B cell (primary cell): ENCODE data around the gene ATAD2B.

Experiments used
- EZH2 ChIP-seq: IDR thresholded peaks from 2 replicates; pipeline ENCODE4 v1.6.1; 2012; ENCODE audit warnings: borderline replicate concordance, low read depth, mild to moderate bottlenecking, moderate library complexity, low read length; ENCODE audit not compliant: insufficient read depth, poor library complexity, severe bottlenecking
- TF ChIP-seq, protein P1 (sequence below): fragments of 200-600 bp; IDR thresholded peaks from one replicate; pipeline ENCODE4 v1.8.0; 2022; ENCODE audit warnings: antibody characterized with exemption, mild to moderate bottlenecking

- TF ChIP-seq, protein P1, sequence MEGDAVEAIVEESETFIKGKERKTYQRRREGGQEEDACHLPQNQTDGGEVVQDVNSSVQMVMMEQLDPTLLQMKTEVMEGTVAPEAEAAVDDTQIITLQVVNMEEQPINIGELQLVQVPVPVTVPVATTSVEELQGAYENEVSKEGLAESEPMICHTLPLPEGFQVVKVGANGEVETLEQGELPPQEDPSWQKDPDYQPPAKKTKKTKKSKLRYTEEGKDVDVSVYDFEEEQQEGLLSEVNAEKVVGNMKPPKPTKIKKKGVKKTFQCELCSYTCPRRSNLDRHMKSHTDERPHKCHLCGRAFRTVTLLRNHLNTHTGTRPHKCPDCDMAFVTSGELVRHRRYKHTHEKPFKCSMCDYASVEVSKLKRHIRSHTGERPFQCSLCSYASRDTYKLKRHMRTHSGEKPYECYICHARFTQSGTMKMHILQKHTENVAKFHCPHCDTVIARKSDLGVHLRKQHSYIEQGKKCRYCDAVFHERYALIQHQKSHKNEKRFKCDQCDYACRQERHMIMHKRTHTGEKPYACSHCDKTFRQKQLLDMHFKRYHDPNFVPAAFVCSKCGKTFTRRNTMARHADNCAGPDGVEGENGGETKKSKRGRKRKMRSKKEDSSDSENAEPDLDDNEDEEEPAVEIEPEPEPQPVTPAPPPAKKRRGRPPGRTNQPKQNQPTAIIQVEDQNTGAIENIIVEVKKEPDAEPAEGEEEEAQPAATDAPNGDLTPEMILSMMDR = no peak
- no peak for TF ChIP-seq EZH2
Measured at GRCh38 chr2:23813438-23813837, 113.5 kb downstream of the ATAD2B start.
